ENCODE data around the gene STARD5.
"Not testable (repeated sequence)": the region's sequence is repeated elsewhere in the genome, so short reads cannot be mapped to it uniquely, and the experiment has no call there.

Gene STARD5

DNA sequence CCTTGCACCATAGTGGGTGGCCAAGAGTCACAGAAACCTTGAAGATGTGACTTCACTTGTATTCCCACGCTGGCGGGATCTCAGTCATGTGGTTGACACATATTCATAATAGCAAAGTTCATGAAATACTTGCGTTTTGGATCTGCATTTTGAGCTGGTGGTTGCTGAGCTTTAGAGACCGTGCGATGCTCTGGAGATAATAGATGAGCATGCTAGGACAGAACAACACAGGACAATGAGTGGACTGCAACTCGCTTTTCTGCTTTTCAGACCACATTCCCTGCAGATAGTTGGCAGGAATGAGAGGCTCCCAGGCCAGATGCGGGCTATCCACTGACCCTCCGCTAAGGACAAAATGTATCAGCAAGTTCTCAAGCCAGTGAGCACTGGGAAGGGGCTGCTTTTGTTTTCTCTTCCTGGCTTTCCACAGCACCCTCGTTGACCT is 13.8 kb upstream of the STARD5 start:
- no peak for DNase-seq (ENCODE audit: low read depth in 2 of 2)

DNA sequence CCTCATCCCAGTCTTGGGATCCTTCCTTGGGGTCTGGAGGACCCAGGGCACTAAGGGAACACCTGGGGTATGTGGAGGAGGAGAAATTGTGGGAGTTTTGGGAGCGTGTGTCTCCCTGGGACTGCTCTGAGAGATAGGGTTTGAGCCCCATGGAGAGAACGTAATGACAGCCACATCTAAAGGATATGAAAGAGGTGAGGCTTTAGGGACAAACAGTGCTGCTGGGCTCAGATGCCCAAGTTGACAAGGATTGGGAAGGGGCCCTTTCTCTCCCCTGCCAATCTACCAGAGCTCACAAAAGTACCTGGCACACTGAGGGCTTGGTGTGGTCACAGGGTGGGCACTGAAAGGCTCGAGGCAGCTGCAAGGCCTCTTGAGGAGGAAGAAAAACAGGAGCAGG is 13.3 kb upstream of the STARD5 start:
- DNase-seq (ENCODE audit: low read depth in 2 of 2): no peak

GRCh38 chr15:81336568-81336967 is 12.6 kb upstream of the STARD5 start:
- no peak for DNase-seq (ENCODE audit: low read depth in 2 of 2)

- DNase-seq (ENCODE audit: low read depth in 2 of 2): no peak
Measured at GRCh38 chr15:81335631-81336030, 11.7 kb upstream of the STARD5 start.

- no peak for DNase-seq (ENCODE audit: low read depth in 2 of 2)
Measured at GRCh38 chr15:81334768-81335435, 11.0 kb upstream of the STARD5 start.

DNA sequence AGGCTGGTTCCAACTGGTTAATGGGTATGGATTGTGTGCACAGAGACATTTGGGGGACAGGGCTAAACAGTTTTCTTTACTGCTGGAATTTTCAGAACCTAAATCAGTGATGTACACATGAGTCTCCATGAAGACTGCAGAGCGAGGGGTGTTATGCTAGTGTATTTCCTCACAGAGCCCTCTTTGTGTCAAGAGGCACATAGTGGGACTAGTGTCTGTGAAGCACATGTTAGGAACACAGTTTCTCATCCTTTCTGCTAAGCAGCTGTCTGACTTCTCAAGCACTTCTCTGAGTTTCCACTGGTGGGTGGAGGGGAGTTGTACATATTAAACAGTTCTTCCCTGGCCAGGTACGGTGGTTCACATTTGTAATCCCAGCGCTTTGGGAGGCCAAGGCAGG is 9.4 kb upstream of the STARD5 start:
- DNase-seq (ENCODE audit: low read depth in 2 of 2): no peak

GRCh38 chr15:81332326-81332725 is 8.4 kb upstream of the STARD5 start:
- no peak for DNase-seq (ENCODE audit: low read depth in 2 of 2)

DNA sequence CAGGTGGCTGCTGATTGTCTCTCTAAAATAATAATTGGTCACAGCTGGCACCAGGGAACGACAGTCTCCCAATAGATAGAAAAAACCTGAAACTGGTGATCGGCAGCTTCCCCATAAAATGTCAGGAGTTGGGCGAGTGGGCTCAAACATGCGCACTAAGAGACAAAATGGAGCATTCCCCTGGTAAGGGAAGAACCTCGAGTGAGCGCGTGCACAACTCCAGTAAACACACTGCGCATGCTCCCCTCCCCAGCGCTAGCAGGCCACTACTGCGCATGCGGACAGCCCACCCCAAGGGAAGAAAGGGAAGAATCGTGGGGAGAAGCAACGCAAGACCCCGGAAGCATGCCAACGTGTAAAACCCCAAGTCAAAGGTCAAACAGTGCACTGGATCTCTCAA is 7.7 kb upstream of the STARD5 start:
- DNase-seq (ENCODE audit: low read depth in 2 of 2): no peak

- DNase-seq (ENCODE audit: low read depth in 2 of 2): not testable (repeated sequence)
Measured at GRCh38 chr15:81331141-81331540, 7.2 kb upstream of the STARD5 start.

- DNase-seq (ENCODE audit: low read depth in 2 of 2): no peak
Measured at GRCh38 chr15:81330366-81331090, 6.6 kb upstream of the STARD5 start.

GRCh38 chr15:81329446-81329845 is 5.5 kb upstream of the STARD5 start:
- DNase-seq (ENCODE audit: low read depth in 2 of 2): no peak

DNA sequence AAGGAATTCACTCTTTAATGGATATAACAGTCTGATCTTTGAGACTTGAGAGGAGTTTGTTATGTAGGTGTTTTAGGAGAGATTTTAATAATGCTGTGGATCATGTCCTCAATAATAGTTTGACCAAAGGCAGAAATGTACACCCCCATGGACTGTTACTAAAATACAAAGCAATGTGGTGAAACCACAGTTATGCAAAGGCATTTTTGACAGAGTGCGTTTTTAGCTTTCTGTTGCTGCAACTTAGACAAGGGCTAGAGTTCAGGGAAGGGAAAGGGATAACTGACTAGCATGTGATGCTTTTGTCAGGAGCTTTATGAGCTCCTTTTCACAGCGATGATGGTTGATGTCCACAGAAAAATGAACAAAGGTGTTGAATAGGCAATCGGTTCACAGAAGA is 3.6 kb upstream of the STARD5 start:
- DNase-seq (ENCODE audit: low read depth in 2 of 2): no peak

GRCh38 chr15:81326466-81327212 is 2.7 kb upstream of the STARD5 start:
- no peak for DNase-seq (ENCODE audit: low read depth in 2 of 2)

DNA sequence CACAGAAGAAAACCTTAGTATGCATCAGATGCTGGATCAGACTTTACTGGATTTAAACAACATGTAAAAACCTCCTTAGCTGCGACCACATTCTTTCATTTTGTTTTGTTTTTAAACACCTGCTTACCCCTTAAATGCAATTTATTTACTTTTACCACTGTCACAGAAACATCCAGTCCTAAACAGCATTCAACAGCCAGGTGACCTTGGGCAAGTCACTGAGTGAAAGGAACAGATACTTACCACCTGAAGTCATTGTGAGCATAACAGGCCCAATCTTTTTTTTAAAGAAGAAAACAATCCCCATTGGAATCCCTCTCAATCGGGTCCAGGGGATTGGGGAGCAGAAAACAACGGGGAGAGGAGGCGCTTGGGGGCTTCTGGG is 390 bp downstream of the STARD5 start:
- no peak for DNase-seq (ENCODE audit: low read depth in 2 of 2)

DNA sequence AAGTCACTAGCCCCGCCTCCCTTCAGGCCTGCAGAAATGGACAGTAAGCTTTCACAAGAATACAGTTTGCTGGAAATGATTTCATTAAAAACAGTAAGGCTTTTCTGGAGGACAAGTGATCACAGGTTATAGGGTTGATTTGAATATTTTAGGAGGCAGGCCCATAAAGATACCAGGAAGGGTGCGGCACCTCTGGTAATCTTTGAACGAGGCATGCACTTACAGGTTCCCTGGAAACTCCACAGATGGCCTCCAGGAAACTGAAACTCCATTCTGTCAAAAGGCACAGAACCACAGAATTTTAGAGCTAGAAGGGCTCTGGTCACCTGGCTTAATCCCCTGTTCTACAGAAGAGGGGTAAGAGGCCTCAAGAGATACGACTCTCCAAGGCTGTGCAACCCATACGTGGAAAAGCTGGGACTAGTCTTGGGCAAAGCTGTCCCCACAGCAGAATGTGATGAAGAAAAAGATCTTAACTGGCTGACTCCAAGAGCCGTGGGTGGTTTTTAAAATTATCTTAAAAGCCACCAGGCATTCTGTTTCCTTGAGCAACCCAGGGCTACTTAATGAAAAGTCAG is 1.2 kb downstream of the STARD5 start:
- no peak for DNase-seq (ENCODE audit: low read depth in 2 of 2)

GRCh38 chr15:81321667-81322066 is 2.3 kb downstream of the STARD5 start:
- no peak for DNase-seq (ENCODE audit: low read depth in 2 of 2)

- no peak for DNase-seq (ENCODE audit: low read depth in 2 of 2)
Measured at GRCh38 chr15:81317642-81318017, 6.3 kb downstream of the STARD5 start.

DNA sequence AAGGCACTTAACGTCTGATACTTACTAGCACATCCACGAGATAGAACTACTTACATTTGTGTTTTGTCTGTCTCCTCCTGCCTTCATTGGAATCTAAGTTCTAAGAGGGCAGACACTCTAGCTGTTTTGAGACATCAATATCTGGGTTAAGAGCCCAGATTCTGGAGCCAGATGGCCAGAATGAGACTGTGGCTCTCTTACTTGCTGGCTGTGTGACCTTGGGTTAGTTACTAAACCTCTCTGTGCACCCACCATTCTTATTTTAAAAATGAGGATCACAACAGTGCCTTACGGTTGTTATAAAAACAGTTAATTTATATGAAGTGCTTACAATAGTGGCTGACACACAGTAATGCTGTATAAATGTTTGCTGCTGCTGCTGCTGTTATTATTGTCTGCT is 7.7 kb downstream of the STARD5 start:
- DNase-seq (ENCODE audit: low read depth in 2 of 2): no peak

- no peak for DNase-seq (ENCODE audit: low read depth in 2 of 2)
Measured at GRCh38 chr15:81315452-81316175, 8.3 kb downstream of the STARD5 start.

GRCh38 chr15:81314378-81314777 is 9.6 kb downstream of the STARD5 start:
- DNase-seq (ENCODE audit: low read depth in 2 of 2): no peak

DNA sequence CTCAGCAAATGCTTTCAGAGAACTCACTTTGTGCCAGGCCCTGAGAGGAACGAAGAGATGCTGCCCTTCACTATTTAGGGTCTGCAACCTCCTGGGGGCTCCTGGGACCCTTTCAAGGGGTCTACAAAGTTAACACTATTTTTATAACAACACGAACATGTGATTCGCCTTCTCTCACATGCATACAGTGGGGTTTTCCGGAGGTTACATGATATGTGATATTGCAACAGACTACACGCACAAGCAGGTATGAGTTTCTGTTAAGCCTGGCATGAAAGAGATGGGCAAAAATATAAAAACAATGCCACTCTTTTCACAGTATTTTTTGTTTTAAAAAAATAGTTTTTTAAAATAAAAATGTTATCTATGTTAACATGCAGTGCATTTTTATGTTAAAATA is 10.3 kb downstream of the STARD5 start:
- DNase-seq (ENCODE audit: low read depth in 2 of 2): no peak
